NCI-H2227 treated with DMSO at 0.1 percent for 48 hours (cell line): Measurements from ENCODE around the gene INTS13.
"Not testable (repeated sequence)": the region's sequence is repeated elsewhere in the genome, so short reads cannot be mapped to it uniquely, and the experiment has no call there.

Experiments used
- DNase-seq: peaks from one replicate; lab custom pipeline; 2025; lab: John Stamatoyannopoulos, UW

Gene INTS13

GRCh38 chr12:26935636-26936378 is 2.0 kb downstream of the INTS13 start:
- DNase-seq: no peak

GRCh38 chr12:26929590-26929989 is 8.2 kb downstream of the INTS13 start:
- no peak for DNase-seq

GRCh38 chr12:26928661-26929060 is 9.1 kb downstream of the INTS13 start:
- DNase-seq: no peak

GRCh38 chr12:26921886-26922285 is 15.9 kb downstream of the INTS13 start:
- DNase-seq: no peak

GRCh38 chr12:26919216-26919555 is 18.6 kb downstream of the INTS13 start:
- no peak for DNase-seq

GRCh38 chr12:26918321-26919215 is 19.2 kb downstream of the INTS13 start:
- no peak for DNase-seq

- DNase-seq: no peak
Measured at GRCh38 chr12:26906704-26907103, 31.1 kb downstream of the INTS13 start.

GRCh38 chr12:26906024-26906423 is 31.8 kb downstream of the INTS13 start:
- no peak for DNase-seq

GRCh38 chr12:26903396-26903795 is 34.4 kb downstream of the INTS13 start:
- not testable (repeated sequence) for DNase-seq

- no peak for DNase-seq
Measured at GRCh38 chr12:26896913-26897312, 40.9 kb downstream of the INTS13 start.

GRCh38 chr12:26895672-26896071 is 42.1 kb downstream of the INTS13 start:
- DNase-seq: no peak

- DNase-seq: no peak
Measured at GRCh38 chr12:26891704-26892103, 46.1 kb downstream of the INTS13 start.

- DNase-seq: no peak
Measured at GRCh38 chr12:26890784-26891183, 47.0 kb downstream of the INTS13 start.

- peak; percentile 71 for DNase-seq
Measured at GRCh38 chr12:26884765-26885576, 52.8 kb downstream of the INTS13 start.

- no peak for DNase-seq
Measured at GRCh38 chr12:26880625-26881024, 57.2 kb downstream of the INTS13 start.

- no peak for DNase-seq
Measured at GRCh38 chr12:26878661-26879119, 59.1 kb downstream of the INTS13 start.

GRCh38 chr12:26874501-26875296 is 63.1 kb downstream of the INTS13 start:
- DNase-seq: no peak

GRCh38 chr12:26872625-26873024 is 65.2 kb downstream of the INTS13 start:
- DNase-seq: no peak

- no peak for DNase-seq
Measured at GRCh38 chr12:26871985-26872384, 65.8 kb downstream of the INTS13 start.

GRCh38 chr12:26870491-26871419 is 67.0 kb downstream of the INTS13 start:
- no peak for DNase-seq
